K562 (cell line): ENCODE results near the gene HOXC11. TPM values are rescaled to one million over a fixed set of nuclear protein-coding genes. Genes with fewer than 3 reads are reported as not detected.

Experiments used
- ATAC-seq: fragments of 200-7000 bp; cut with Tn5 transposase; 3 replicates; pipeline ENCODE4 v1.9.1; 2020; ENCODE audit warnings: moderate library complexity
- BruUV-seq: library from RNA; stranded (reverse); fragments of 400-500 nt; replicated peaks from 2 replicates; lab custom pipeline; 2021; lab: Mats Ljungman, UMichigan
- CTCF ChIA-PET: fragments of 300-600 bp; formaldehyde crosslinking; extraction: SDS; loops from one replicate; lab custom pipeline; 2021; ENCODE audit warnings: low intra/inter-chr PET ratio; lab: Yijun Ruan, JAX
- POLR2A ChIA-PET: fragments of 300-600, 350-650 bp; sonication (Branson Sonifier 250); formaldehyde crosslinking; extraction: SDS; loops from one replicate; lab custom pipeline; 2021; ENCODE audit warnings: antibody characterized with exemption, inconsistent platforms; lab: Yijun Ruan, JAX
- DNase-seq, 4 experiments: peaks; one replicate each; pipeline versions ENCODE4 v3.0.0 to v3.0.0-alpha.2; 2011 to 2018; ENCODE audit warnings: low spot score in 3 of 4, mixed read lengths in 3 of 4; ENCODE audit errors: extremely low read depth in 1 of 4
- FAIRE-seq: peaks from 2 replicates; lab custom pipeline; 2011; peaks lifted over from hg19 to GRCh38; lab: Jason Lieb, UNC
- H2AFZ ChIP-seq: 2 replicates; pipeline ENCODE4 v1.6.0; 2011; ENCODE audit warnings: low read depth, low read length, control low read depth, inconsistent platforms
- H3K27ac ChIP-seq: fragments of 200-600 bp; 3 replicates; pipeline ENCODE4 v1.8.0; 2011; ENCODE audit warnings: low read depth, mild to moderate bottlenecking, control low read depth, inconsistent platforms, low read length, moderate library complexity, mixed read lengths; ENCODE audit errors: extremely low read depth
- H3K27me3 ChIP-seq, 2 experiments: fragments of 300-600 bp in 1 of 2; 2 replicates in 1 of 2; 3 replicates in 1 of 2; pipeline versions ENCODE4 v1.6.0 to v1.8.0; 2011; ENCODE audit warnings: inconsistent platforms in 2 of 2, low read length in 2 of 2, mild to moderate bottlenecking in 1 of 2, mixed read lengths in 1 of 2, moderate library complexity in 1 of 2; ENCODE audit not compliant: control insufficient read depth in 2 of 2, insufficient read depth in 2 of 2
- H3K36me3 ChIP-seq: fragments of 300-600 bp; 3 replicates; pipeline ENCODE4 v1.8.0; 2011; ENCODE audit warnings: mild to moderate bottlenecking, low read length, inconsistent platforms; ENCODE audit not compliant: control insufficient read depth, insufficient read depth
- H3K4me1 ChIP-seq, 2 experiments: fragments of 200-600 bp in 1 of 2; replicated peaks in 1 of 2; 2 replicates in 1 of 2; 3 replicates in 1 of 2; pipeline versions ENCODE4 v1.5.1 to v1.8.0; 2011; ENCODE audit warnings: inconsistent platforms in 2 of 2, low read length in 2 of 2, mild to moderate bottlenecking in 1 of 2, mixed read lengths in 1 of 2, moderate library complexity in 1 of 2; ENCODE audit not compliant: control insufficient read depth in 2 of 2, insufficient read depth in 2 of 2
- H3K4me2 ChIP-seq: 2 replicates; pipeline ENCODE4 v1.6.1; 2011; ENCODE audit warnings: low read length, control low read depth, inconsistent platforms, mixed read lengths; ENCODE audit not compliant: insufficient read depth
- H3K4me3 ChIP-seq: fragments of 200-600 bp; sonication (generic), shearing (Covaris generic); 2 replicates; pipeline ENCODE4 v1.5.1; 2016; ENCODE audit warnings: control low read depth, inconsistent platforms
- H3K79me2 ChIP-seq: fragments of 200-600 bp; 3 replicates; pipeline ENCODE4 v1.8.0; 2011; ENCODE audit warnings: low read length, inconsistent platforms; ENCODE audit not compliant: control insufficient read depth, insufficient read depth
- H3K9ac ChIP-seq, 2 experiments: 2 replicates each; pipeline versions ENCODE4 v1.6.0 to v1.6.1; 2011; ENCODE audit warnings: low read depth in 2 of 2, low read length in 2 of 2, control low read depth in 1 of 2, inconsistent platforms in 1 of 2, mild to moderate bottlenecking in 1 of 2, mixed read lengths in 1 of 2; ENCODE audit not compliant: insufficient read depth in 1 of 2
- H3K9me1 ChIP-seq: one replicate; pipeline ENCODE4 v1.6.0; 2011; ENCODE audit warnings: inconsistent platforms, mild to moderate bottlenecking, low read length, moderate library complexity; ENCODE audit not compliant: control insufficient read depth, insufficient read depth
- H3K9me3 ChIP-seq: replicated peaks from 2 replicates; pipeline ENCODE4 v1.5.1; 2011; ENCODE audit warnings: low read depth, low read length, inconsistent platforms; ENCODE audit not compliant: control insufficient read depth, insufficient read depth
- H4K20me1 ChIP-seq: replicated peaks from 2 replicates; pipeline ENCODE4 v1.6.1; 2011; ENCODE audit warnings: low read length, inconsistent platforms, mixed read lengths; ENCODE audit not compliant: control insufficient read depth, insufficient read depth
- ARID1B ChIP-seq: fragments of 450-650 bp; IDR thresholded peaks from 2 replicates; pipeline ENCODE4 v1.6.1; 2016; ENCODE audit warnings: antibody characterized with exemption, mild to moderate bottlenecking, inconsistent platforms
- CBFA2T3 ChIP-seq: fragments of 450-650 bp; IDR thresholded peaks from 2 replicates; pipeline ENCODE4 v1.6.1; 2017
- CHAMP1 ChIP-seq: fragments of 450-650 bp; IDR thresholded peaks from 2 replicates; pipeline ENCODE4 v1.6.1; 2016; ENCODE audit warnings: mild to moderate bottlenecking
- E2F1 ChIP-seq: sonication (generic); formaldehyde crosslinking; IDR thresholded peaks from 2 replicates; pipeline ENCODE4 v1.8.1; 2023; ENCODE audit warnings: mild to moderate bottlenecking, missing genetic modification reagents, moderate library complexity
- EWSR1 ChIP-seq: fragments of 450-650 bp; IDR thresholded peaks from 2 replicates; pipeline ENCODE4 v1.6.1; 2018; ENCODE audit warnings: borderline replicate concordance, mild to moderate bottlenecking, low read depth, moderate library complexity; ENCODE audit not compliant: partially characterized antibody
- HDAC8 ChIP-seq: fragments of 450-650 bp; IDR thresholded peaks from 2 replicates; pipeline ENCODE4 v1.6.1; 2016; ENCODE audit warnings: mild to moderate bottlenecking, missing genetic modification characterization, moderate library complexity, missing compliant biosample characterization
- KAT7 ChIP-seq: sonication (generic); formaldehyde crosslinking; IDR thresholded peaks from 2 replicates; pipeline ENCODE4 v1.8.0; 2022; ENCODE audit warnings: missing genetic modification reagents, mild to moderate bottlenecking, borderline replicate concordance
- KLF13 ChIP-seq: fragments of 450-650 bp; IDR thresholded peaks from 2 replicates; pipeline ENCODE4 v1.6.1; 2016; ENCODE audit warnings: missing genetic modification characterization, low read depth, mild to moderate bottlenecking, missing compliant biosample characterization, moderate library complexity, borderline replicate concordance
- MEIS2 ChIP-seq: fragments of 450-650 bp; IDR thresholded peaks from 2 replicates; pipeline ENCODE4 v1.6.1; 2014; ENCODE audit warnings: mild to moderate bottlenecking; ENCODE audit not compliant: partially characterized antibody
- PHF21A ChIP-seq: fragments of 450-650 bp; IDR thresholded peaks from 2 replicates; pipeline ENCODE4 v1.6.1; 2017; ENCODE audit warnings: low read depth, borderline replicate concordance
- POLR3G ChIP-seq: IDR thresholded peaks from 2 replicates; pipeline ENCODE4 v1.6.1; 2011; ENCODE audit not compliant: insufficient read length, insufficient replicate concordance; ENCODE audit errors: extremely low read depth
- RB1 ChIP-seq: fragments of 450-650 bp; IDR thresholded peaks from 2 replicates; pipeline ENCODE4 v1.6.1; 2017; ENCODE audit warnings: low read depth, mild to moderate bottlenecking
- RHOXF2B ChIP-seq: fragments of 250-450 bp; sonication (Bioruptor Pico); conservative IDR thresholded peaks from 2 replicates; pipeline ENCODE4 v1.5.1; 2021
- TCF3 ChIP-seq: sonication (generic); formaldehyde crosslinking; IDR thresholded peaks from 2 replicates; pipeline ENCODE4 v1.4.0; 2020; ENCODE audit warnings: mild to moderate bottlenecking, missing genetic modification reagents
- TFAP4 ChIP-seq: sonication (generic); formaldehyde crosslinking; IDR thresholded peaks from 2 replicates; pipeline ENCODE4 v1.8.0; 2022; ENCODE audit warnings: missing genetic modification reagents, mild to moderate bottlenecking, moderate library complexity, borderline replicate concordance
- YBX1 ChIP-seq: fragments of 450-650 bp; IDR thresholded peaks from 2 replicates; pipeline ENCODE4 v1.7.1; 2016; ENCODE audit warnings: mild to moderate bottlenecking
- ZNF232 ChIP-seq: sonication (generic); formaldehyde crosslinking; IDR thresholded peaks from 2 replicates; pipeline ENCODE4 v1.8.0; 2022; ENCODE audit warnings: mild to moderate bottlenecking, missing genetic modification reagents
- ZNF24 ChIP-seq: fragments of 450-650 bp; IDR thresholded peaks from 2 replicates; pipeline ENCODE4 v1.6.1; 2016
- ZNF316 ChIP-seq: fragments of 450-650 bp; IDR thresholded peaks from 2 replicates; pipeline ENCODE4 v1.6.1; 2016
- WGBS: fragments of 100-300 bp; shearing (Covaris generic); methylation state at CpG from one replicate; pipeline ENCODE4 v1.1.6; 2016; ENCODE audit warnings: low coverage, mixed read lengths; ENCODE audit not compliant: insufficient coverage; ENCODE audit errors: missing lambda C conversion rate; 5-methylcytosine and 5-hydroxymethylcytosine counted together
- in situ Hi-C: fragments of 300-500 bp; cut with MboI; formaldehyde crosslinking; loops from 4 replicates; pipeline ENCODE4 v1.15.0; 2018; ENCODE audit warnings: inconsistent platforms, mixed read lengths
- intact Hi-C: fragments of 100-400 bp; cut with micrococcal nuclease; formaldehyde crosslinking; loops from 2 replicates; pipeline ENCODE4 v1.14.2; 2022
- polyA plus RNA-seq, 8 experiments: library from polyadenylated mRNA; depleted of rRNA in 4 of 8; stranded (reverse) in 5 of 8; unstranded in 3 of 8; fragments of >200 nt; fragmentation: Nextera tagmentation in 2 of 8; fragmentation: Illumina TruSeq in 1 of 8; extraction: Ambion mirVana in 2 of 8; extraction: Trizol in 1 of 8; gene quantifications; 2 replicates each; pipeline versions ENCODE4 v1.2.1 to v1.2.3, GENCODE V29; 2011 to 2014; ENCODE audit warnings: inconsistent platforms in 1 of 8, missing spikeins in 1 of 8
- total RNA-seq, 7 experiments: library from RNA; depleted of rRNA in 6 of 7; stranded (reverse); fragments of >200 nt in 6 of 7; fragmentation: Illumina TruSeq in 2 of 7; extraction: Trizol in 2 of 7; gene quantifications; 2 replicates each; pipeline versions ENCODE4 v1.2.1 to v1.2.3, GENCODE V29; 2011 to 2021; ENCODE audit warnings: low replicate concordance in 1 of 7

HOXC11 gene
- total and polyA plus RNA-seq, 9 of the 15 experiments (the other 6 are each of a cell fraction or from before 2014, with no cell fraction given), result not detected

- in situ Hi-C loops, result no loop called here
- FAIRE-seq, result peak; percentile 66
- Histone ChIP-seq H3K36me3 (no peaks in the 10 kb centered on the region), H3K9me1 (no peaks in the 10 kb centered on the region), H3K27ac (no peak overlapping the region), H3K79me2 (peaks cover 19% of the 10 kb centered on the region), H3K9ac (peak overlapping the region in 1 of 2 experiments; percentile 61; a peak in 1 of 4 replicates), H2AFZ (no peak overlapping the region), H3K4me2 (no peak overlapping the region), H3K4me3 (no peak overlapping the region), H3K27me3 (no peaks in the 10 kb centered on the region), H3K4me1 (peaks cover 21 to 55% of the 10 kb centered on the region in 2 experiments), H4K20me1 (no peaks in the 10 kb centered on the region; the same call in 1 of the 2 replicates), H3K9me3 (no peaks in the 10 kb centered on the region)
- 23% methylated on average over 20 of the region's 20 CpGs for WGBS
- ChIA-PET CTCF (interaction anchor here (1.0 to 3.0 kb wide), 5 partner anchors 18 to 211 kb away, joined by 3 to 42 read pairs (median 17); partner anchors contain the start of gene HOXC10), POLR2A (interaction anchor here (0.6 to 1.9 kb wide), 3 partner anchors 197 to 423 kb away, joined by 3 to 8 read pairs (median 4); no protein-coding TSS in a partner anchor)
- no TSS peak for BruUV-seq
- intact Hi-C loops, result loop anchor here (2.0 kb wide), 1 partner anchor 19 kb away; the partner anchor contains the start of gene HOXC10
- DNase-seq, result peak in 2 of 4 experiments; percentile 60 to 72
- ATAC-seq, result peak; percentile 26
- TF ChIP-seq PHF21A (no peak), ARID1B (peak; percentile 37; the same call in 1 of the 2 replicates), E2F1 (CRISPR knock-in tag) (no peak), KLF13 (tag) (no peak), EWSR1 (no peak), MEIS2 (no peak), CHAMP1 (no peak), TFAP4 (CRISPR knock-in tag) (0 out of 2 replicates have a peak, but pooled peaks have one; percentile 28), RHOXF2B (no peak), ZNF232 (no peak), CBFA2T3 (peak; percentile 55), POLR3G (no peak), KAT7 (CRISPR knock-in tag) (no peak), HDAC8 (tag) (no peak), ZNF316 (no peak), RB1 (no peak), YBX1 (no peak), TCF3 (CRISPR knock-in tag) (peak; percentile 39; the same call in 1 of the 2 replicates), ZNF24 (no peak)
Observed at GRCh38 chr12:54004063-54004840, 31.3 kb downstream of the HOXC11 start.
